ENCODE measurements around the gene STRIP2. TPM values are rescaled to one million over a fixed set of nuclear protein-coding genes. Genes with fewer than 3 reads are reported as not detected.
A peak's percentile ranks its signal among the peaks of the same experiment; 100 is the strongest.
"Not testable (repeated sequence)": the region's sequence is repeated elsewhere in the genome, so short reads cannot be mapped to it uniquely, and the experiment has no call there.

The STRIP2 gene
- total RNA-seq, 4 donors from 2014 or later: 14.3 to 43.9 (median 24.7) TPM

- intact Hi-C loops (cut with DNase I; ENCODE audit: low total_unique reads) (no loop called here), in situ Hi-C loops (cut with MboI; ENCODE audit: low sequenced_read_pairs in 4 of 4) (no loop called here)
- H3K9me3 ChIP-seq: no peaks in the 10 kb centered on the region
- no peak for TF ChIP-seq POLR2A (IDR thresholded peaks at IDR 0.05)
- TF ChIP-seq, protein P1, sequence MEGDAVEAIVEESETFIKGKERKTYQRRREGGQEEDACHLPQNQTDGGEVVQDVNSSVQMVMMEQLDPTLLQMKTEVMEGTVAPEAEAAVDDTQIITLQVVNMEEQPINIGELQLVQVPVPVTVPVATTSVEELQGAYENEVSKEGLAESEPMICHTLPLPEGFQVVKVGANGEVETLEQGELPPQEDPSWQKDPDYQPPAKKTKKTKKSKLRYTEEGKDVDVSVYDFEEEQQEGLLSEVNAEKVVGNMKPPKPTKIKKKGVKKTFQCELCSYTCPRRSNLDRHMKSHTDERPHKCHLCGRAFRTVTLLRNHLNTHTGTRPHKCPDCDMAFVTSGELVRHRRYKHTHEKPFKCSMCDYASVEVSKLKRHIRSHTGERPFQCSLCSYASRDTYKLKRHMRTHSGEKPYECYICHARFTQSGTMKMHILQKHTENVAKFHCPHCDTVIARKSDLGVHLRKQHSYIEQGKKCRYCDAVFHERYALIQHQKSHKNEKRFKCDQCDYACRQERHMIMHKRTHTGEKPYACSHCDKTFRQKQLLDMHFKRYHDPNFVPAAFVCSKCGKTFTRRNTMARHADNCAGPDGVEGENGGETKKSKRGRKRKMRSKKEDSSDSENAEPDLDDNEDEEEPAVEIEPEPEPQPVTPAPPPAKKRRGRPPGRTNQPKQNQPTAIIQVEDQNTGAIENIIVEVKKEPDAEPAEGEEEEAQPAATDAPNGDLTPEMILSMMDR (IDR thresholded peaks at IDR 0.05 in 4 of 5, conservative IDR thresholded peaks at IDR 0.05 in 1 of 5): no peak
- peak overlapping the region; percentile 5 to 87 (median 67) for H3K27ac ChIP-seq
- peaks cover 36 to 64% of the 10 kb centered on the region in 2 donors for H3K4me1 ChIP-seq
- H3K27me3 ChIP-seq: no peaks in the 10 kb centered on the region
- DNase-seq: no peak
- H3K4me3 ChIP-seq: no peak overlapping the region
- ATAC-seq: no peak
- H3K36me3 ChIP-seq: peaks cover 0 to 5% of the 10 kb centered on the region in 2 donors
Measured at GRCh38 chr7:129439963-129440625, 5.9 kb downstream of the STRIP2 start.

GRCh38 chr7:129443612-129444011 is 9.4 kb downstream of the STRIP2 start:
- intact Hi-C loops (cut with DNase I; ENCODE audit: low total_unique reads): no loop called here
- ATAC-seq: peak; percentile 83 to 91

GRCh38 chr7:129444776-129445175 is 10.5 kb downstream of the STRIP2 start:
- Histone ChIP-seq H3K4me1 (peaks cover 26 to 30% of the 10 kb centered on the region in 2 donors), H3K27ac (peak overlapping the region in 1 of 4 donors; percentile 64), H3K36me3 (peaks cover 0 to 24% of the 10 kb centered on the region in 2 donors)
- H3K27me3 ChIP-seq; intact Hi-C loops (cut with DNase I; ENCODE audit: low total_unique reads); in situ Hi-C loops (cut with MboI; ENCODE audit: low sequenced_read_pairs in 4 of 4); DNase-seq; H3K9me3 ChIP-seq; ATAC-seq; H3K4me3 ChIP-seq: not testable (repeated sequence)

More at GRCh38 chr7:129443612-129444011, 9.4 kb downstream of the STRIP2 start:
- Histone ChIP-seq H3K4me1 (peaks cover 30 to 40% of the 10 kb centered on the region in 2 donors), H3K36me3 (peaks cover 0 to 16% of the 10 kb centered on the region in 2 donors), H3K27ac (peak overlapping the region; percentile 50 to 67 (median 57)), H3K9me3 (no peaks in the 10 kb centered on the region), H3K27me3 (no peaks in the 10 kb centered on the region), H3K4me3 (no peak overlapping the region)
- TF ChIP-seq POLR2A (IDR thresholded peaks at IDR 0.05): no peak
- TF ChIP-seq, protein P1 (IDR thresholded peaks at IDR 0.05 in 4 of 5, conservative IDR thresholded peaks at IDR 0.05 in 1 of 5): no peak
- in situ Hi-C loops (cut with MboI; ENCODE audit: low sequenced_read_pairs in 4 of 4): no loop called here
- DNase-seq: peak; percentile 43 to 52

GRCh38 chr7:129446925-129447324 is 12.7 kb downstream of the STRIP2 start:
- H3K4me3 ChIP-seq; H3K27ac ChIP-seq; intact Hi-C loops (cut with DNase I; ENCODE audit: low total_unique reads); H3K9me3 ChIP-seq; ATAC-seq; H3K27me3 ChIP-seq; in situ Hi-C loops (cut with MboI; ENCODE audit: low sequenced_read_pairs in 4 of 4): not testable (repeated sequence)
- Histone ChIP-seq H3K4me1 (peaks cover 18 to 24% of the 10 kb centered on the region in 2 donors), H3K36me3 (peaks cover 0 to 41% of the 10 kb centered on the region in 2 donors)
- DNase-seq: peak in 1 of 2 donors; percentile 24

GRCh38 chr7:129447445-129447844 is 13.2 kb downstream of the STRIP2 start:
- H3K9me3 ChIP-seq; H3K4me3 ChIP-seq; in situ Hi-C loops (cut with MboI; ENCODE audit: low sequenced_read_pairs in 4 of 4); DNase-seq; intact Hi-C loops (cut with DNase I; ENCODE audit: low total_unique reads); H3K27ac ChIP-seq; H3K27me3 ChIP-seq; ATAC-seq: not testable (repeated sequence)
- H3K4me1 ChIP-seq: peaks cover 18 to 19% of the 10 kb centered on the region in 2 donors
- H3K36me3 ChIP-seq: peaks cover 0 to 46% of the 10 kb centered on the region in 2 donors

- in situ Hi-C loops (cut with MboI; ENCODE audit: low sequenced_read_pairs in 4 of 4); H3K4me1 ChIP-seq; H3K4me3 ChIP-seq; H3K9me3 ChIP-seq; ATAC-seq; H3K27me3 ChIP-seq; intact Hi-C loops (cut with DNase I; ENCODE audit: low total_unique reads); H3K27ac ChIP-seq; DNase-seq: not testable (repeated sequence)
- peaks cover 0 to 57% of the 10 kb centered on the region in 2 donors for H3K36me3 ChIP-seq
Measured at GRCh38 chr7:129448608-129449007, 14.4 kb downstream of the STRIP2 start.

Measured in gastrocnemius medialis (tissue), 4 donors.